A673 (cell line): ENCODE data around the gene LGALS9. TPM values are rescaled to one million over a fixed set of nuclear protein-coding genes. Genes with fewer than 3 reads are reported as not detected.

ENCODE experiments used
- BruUV-seq: library from RNA; stranded (reverse); fragments of 400-500 nt; replicated peaks from 2 replicates; lab custom pipeline; 2021; lab: Mats Ljungman, UMichigan
- CTCF ChIA-PET: fragments of 300-600 bp; sonication (Branson Sonifier 250); formaldehyde crosslinking; loops from one replicate; lab custom pipeline; 2022; ENCODE audit warnings: antibody characterized with exemption; lab: Charles Lee
- POLR2A ChIA-PET: fragments of 300-600 bp; sonication (Branson Sonifier 250); formaldehyde crosslinking; loops from one replicate; lab custom pipeline; 2022; ENCODE audit warnings: antibody characterized with exemption; ENCODE audit not compliant: low non-redundant PET; lab: Charles Lee
- DNase-seq: peaks from one replicate; pipeline ENCODE4 v3.0.0-alpha.2; 2015; ENCODE audit warnings: low spot score
- H3K27ac ChIP-seq: fragments of 200-600 bp; sonication (generic); 2 replicates; pipeline ENCODE4 v1.5.1; 2016; ENCODE audit warnings: mixed run types, low read depth, mild to moderate bottlenecking, mixed read lengths, antibody characterized with exemption, low read length; ENCODE audit not compliant: poor library complexity, severe bottlenecking
- H3K27me3 ChIP-seq: fragments of 200-600 bp; sonication (generic); replicated peaks from 2 replicates; pipeline ENCODE4 v1.6.1; 2017; ENCODE audit warnings: mixed run types, low read depth, mild to moderate bottlenecking, mixed read lengths, antibody characterized with exemption, low read length; ENCODE audit not compliant: insufficient read depth, poor library complexity
- H3K36me3 ChIP-seq: fragments of 200-600 bp; sonication (generic); 2 replicates; pipeline ENCODE4 v1.6.1; 2016; ENCODE audit warnings: mixed run types, mild to moderate bottlenecking, mixed read lengths, antibody characterized with exemption, low read length; ENCODE audit not compliant: insufficient read depth, poor library complexity, severe bottlenecking
- H3K4me1 ChIP-seq: fragments of 200-600 bp; sonication (generic); 2 replicates; pipeline ENCODE4 v1.6.1; 2017; ENCODE audit warnings: mixed run types, mild to moderate bottlenecking, mixed read lengths, antibody characterized with exemption, low read length; ENCODE audit not compliant: insufficient read depth, poor library complexity, severe bottlenecking
- H3K4me3 ChIP-seq: fragments of 200-600 bp; sonication (generic); 2 replicates; pipeline ENCODE4 v1.5.1; 2016; ENCODE audit warnings: low read depth, mixed run types, mild to moderate bottlenecking, mixed read lengths, low read length; ENCODE audit not compliant: poor library complexity, severe bottlenecking
- H3K9me3 ChIP-seq: fragments of 200-600 bp; sonication (generic); 2 replicates; pipeline ENCODE4 v1.6.1; 2016; ENCODE audit warnings: mixed run types, low read depth, mild to moderate bottlenecking, mixed read lengths, antibody characterized with exemption, low read length; ENCODE audit not compliant: poor library complexity, severe bottlenecking
- CTCF ChIP-seq: fragments of 300-800, 200-600 bp; sonication (generic); conservative IDR thresholded peaks from 2 replicates; pipeline ENCODE4 v1.5.1; 2017; ENCODE audit warnings: low read depth, mild to moderate bottlenecking, antibody characterized with exemption, low read length, moderate library complexity, mixed read lengths
- EZH2 ChIP-seq: fragments of 200-600 bp; sonication (generic); IDR thresholded peaks from 2 replicates; pipeline ENCODE4 v1.6.1; 2017; ENCODE audit warnings: borderline replicate concordance, low read depth, mild to moderate bottlenecking, mixed read lengths, antibody characterized with exemption, low read length; ENCODE audit not compliant: poor library complexity, severe bottlenecking
- intact Hi-C: fragments of 100-400 bp; cut with micrococcal nuclease; formaldehyde crosslinking; loops from one replicate; pipeline ENCODE4 v1.10.0; 2022; ENCODE audit not compliant: unreplicated experiment
- total RNA-seq: library from RNA; stranded (reverse); gene quantifications from 2 replicates; pipeline ENCODE4 v1.2.3, GENCODE V29; 2021

Gene LGALS9
- total RNA-seq, 1 experiment from 2014 or later = 2.4 TPM

- peaks cover 25% of the 10 kb centered on the region for H3K36me3 ChIP-seq
- DNase-seq = no peak
- ChIA-PET POLR2A (no interaction called here), CTCF (no interaction called here)
- BruUV-seq = no TSS peak
- H3K27me3 ChIP-seq = no peaks in the 10 kb centered on the region
- intact Hi-C loops = no loop called here
- TF ChIP-seq EZH2 = no peak
- no peak for TF ChIP-seq CTCF
- H3K4me3 ChIP-seq = no peak overlapping the region
- no peaks in the 10 kb centered on the region for H3K9me3 ChIP-seq
- H3K27ac ChIP-seq = no peak overlapping the region
- no peaks in the 10 kb centered on the region for H3K4me1 ChIP-seq
Measured at GRCh38 chr17:27621536-27621935, 9.5 kb upstream of the LGALS9 start.

- ChIA-PET CTCF (no interaction called here), POLR2A (no interaction called here)
- Histone ChIP-seq H3K27me3 (no peaks in the 10 kb centered on the region), H3K4me3 (no peak overlapping the region), H3K36me3 (peaks cover 24% of the 10 kb centered on the region), H3K4me1 (no peaks in the 10 kb centered on the region), H3K27ac (no peak overlapping the region), H3K9me3 (no peaks in the 10 kb centered on the region)
- intact Hi-C loops = no loop called here
- no peak for TF ChIP-seq EZH2
- no peak for TF ChIP-seq CTCF
- no TSS peak for BruUV-seq
- no peak for DNase-seq
Measured at GRCh38 chr17:27621942-27622559, 8.9 kb upstream of the LGALS9 start.

GRCh38 chr17:27622986-27623385, 8.0 kb upstream of the LGALS9 start:
- peaks cover 19% of the 10 kb centered on the region for H3K36me3 ChIP-seq
- no peak for DNase-seq
- CTCF ChIA-PET = no interaction called here
- H3K4me3 ChIP-seq = no peak overlapping the region
- no peaks in the 10 kb centered on the region for H3K4me1 ChIP-seq
- no peaks in the 10 kb centered on the region for H3K9me3 ChIP-seq
- intact Hi-C loops = no loop called here
- no peak for TF ChIP-seq CTCF
- no peak for TF ChIP-seq EZH2
- no TSS peak for BruUV-seq
- no peak overlapping the region for H3K27ac ChIP-seq
- no peaks in the 10 kb centered on the region for H3K27me3 ChIP-seq
- POLR2A ChIA-PET = no interaction called here
